Measurements from ENCODE around the gene NXF1.
"Not testable (repeated sequence)": the region's sequence is repeated elsewhere in the genome, so short reads cannot be mapped to it uniquely, and the experiment has no call there.

Gene NXF1

GRCh38 chr11:62805076-62805892, at the start of gene NXF1:
Gene NXF1 (minus strand): TSS chr11:62805440. CDS start chr11:62805356, 84 bp downstream.
- DNase-seq: peak; percentile 77

- DNase-seq: no peak
Observed at GRCh38 chr11:62854013-62854824, 49.0 kb upstream of the NXF1 start.

GRCh38 chr11:62853279-62853965, 48.2 kb upstream of the NXF1 start:
- no peak for DNase-seq

GRCh38 chr11:62852523-62853188, 47.4 kb upstream of the NXF1 start:
- no peak for DNase-seq

GRCh38 chr11:62851807-62852522, 46.7 kb upstream of the NXF1 start:
- DNase-seq: no peak

- DNase-seq: no peak
Observed at GRCh38 chr11:62850911-62851806, 45.9 kb upstream of the NXF1 start.

- no peak for DNase-seq
Observed at GRCh38 chr11:62847767-62848314, 42.6 kb upstream of the NXF1 start.

- no peak for DNase-seq
Observed at GRCh38 chr11:62846177-62846576, 40.9 kb upstream of the NXF1 start.

GRCh38 chr11:62844154-62844553, 38.9 kb upstream of the NXF1 start:
- no peak for DNase-seq

GRCh38 chr11:62843466-62843865, 38.2 kb upstream of the NXF1 start:
- DNase-seq: no peak

GRCh38 chr11:62842891-62843290, 37.7 kb upstream of the NXF1 start:
- not testable (repeated sequence) for DNase-seq

- DNase-seq: no peak
Observed at GRCh38 chr11:62842171-62842741, 37.0 kb upstream of the NXF1 start.

- DNase-seq: peak; percentile 100
Observed at GRCh38 chr11:62841361-62842170, 36.3 kb upstream of the NXF1 start.

GRCh38 chr11:62840721-62841360, 35.6 kb upstream of the NXF1 start:
- DNase-seq: not testable (repeated sequence)

GRCh38 chr11:62839050-62839945, 34.1 kb upstream of the NXF1 start, which contains the start of gene WDR74:
Gene WDR74 (minus strand): TSS chr11:62839590. CDS start chr11:62839570, 20 bp downstream.
- DNase-seq: peak; percentile 66

- DNase-seq: no peak
Observed at GRCh38 chr11:62835336-62835735, 30.1 kb upstream of the NXF1 start.

GRCh38 chr11:62832336-62833234, 27.3 kb upstream of the NXF1 start, which contains the start of gene TEX54:
Gene TEX54 (minus strand): TSS chr11:62832841.
- no peak for DNase-seq

Data from SHP77 treated with DMSO at 0.1 percent for 48 hours (cell line).